Omental fat pad (tissue), 4 donors: ENCODE data around the gene DNAH6. TPM values are rescaled to one million over a fixed set of nuclear protein-coding genes. Genes with fewer than 3 reads are reported as not detected.

Experiments used
- ATAC-seq: fragments of 150-250 bp; one replicate; pipeline ENCODE4 v1.9.1; 2016; ENCODE audit warnings: mild to moderate bottlenecking, moderate library complexity; ENCODE audit not compliant: low FRiP score
- DNase-seq: peaks from one replicate; pipeline ENCODE4 v3.0.0-alpha.2; 2019; ENCODE audit warnings: low spot score
- CTCF ChIP-seq, 3 donors: fragments of 450-650 bp; IDR thresholded peaks; one replicate each; pipeline ENCODE4 v1.5.1; 2016 to 2017; ENCODE audit warnings: antibody characterized with exemption in 3 of 3, mild to moderate bottlenecking in 3 of 3, moderate library complexity in 2 of 3
- total RNA-seq, 4 donors: library from RNA; depleted of rRNA; stranded (reverse); fragments of >200 nt; gene quantifications; one replicate each; pipeline ENCODE4 v1.1.0, GENCODE V29; 2016

The DNAH6 gene
- total RNA-seq, 4 donors from 2014 or later: 0.16 to 1.6 (median 1.2) TPM

- ATAC-seq (no peak), DNase-seq (no peak)
- no peak for TF ChIP-seq CTCF (IDR thresholded peaks at IDR 0.05)
These were observed 262.8 kb downstream of the DNAH6 start for GRCh38 chr2:84778911-84779690.

GRCh38 chr2:84779781-84780180 lies 263.5 kb downstream of the DNAH6 start:
- TF ChIP-seq CTCF (IDR thresholded peaks at IDR 0.05): no peak
- DNase-seq: no peak
- ATAC-seq: no peak

- ATAC-seq (peak; percentile 68), DNase-seq (no peak)
- no peak for TF ChIP-seq CTCF (IDR thresholded peaks at IDR 0.05)
These were observed 265.8 kb downstream of the DNAH6 start for GRCh38 chr2:84781942-84782716.

GRCh38 chr2:84782717-84783442 lies 266.6 kb downstream of the DNAH6 start:
- ATAC-seq (no peak), DNase-seq (no peak)
- no peak for TF ChIP-seq CTCF (IDR thresholded peaks at IDR 0.05)

GRCh38 chr2:84785950-84786349 lies 269.7 kb downstream of the DNAH6 start:
- DNase-seq (no peak), ATAC-seq (no peak)
- TF ChIP-seq CTCF (IDR thresholded peaks at IDR 0.05): no peak

GRCh38 chr2:84786601-84787000 lies 270.3 kb downstream of the DNAH6 start:
- no peak for TF ChIP-seq CTCF (IDR thresholded peaks at IDR 0.05)
- ATAC-seq: no peak
- no peak for DNase-seq
